NCI-H524 (cell line): Measurements from ENCODE around the gene CALHM1.
A peak's percentile ranks its signal among the peaks of the same experiment; 100 is the strongest.
"Not testable (repeated sequence)": the region's sequence is repeated elsewhere in the genome, so short reads cannot be mapped to it uniquely, and the experiment has no call there.

Experiments used
- DNase-seq, 2 experiments: peaks; one replicate each; lab custom pipeline; 2025; lab: John Stamatoyannopoulos, UW

Gene CALHM1

DNA sequence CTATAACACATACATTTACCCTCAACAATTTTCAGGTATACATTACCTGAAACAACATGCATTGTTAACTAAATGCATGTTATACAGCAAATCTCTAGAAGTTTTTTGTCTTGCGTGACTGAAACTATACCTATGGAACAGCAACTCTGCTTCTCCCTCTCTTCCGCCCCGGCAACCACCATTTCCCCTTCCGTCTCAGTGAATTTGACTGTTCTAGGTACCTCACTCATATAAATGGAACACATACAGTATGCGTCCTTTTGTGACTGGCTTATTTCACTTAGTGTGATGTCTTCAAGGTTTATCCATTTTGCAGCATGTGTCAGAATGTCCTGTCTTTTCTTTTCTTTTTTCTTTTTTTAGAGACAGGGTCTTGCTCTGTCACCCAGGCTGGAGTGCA, 29.1 kb downstream of the CALHM1 start:
- DNase-seq, result no peak

DNA sequence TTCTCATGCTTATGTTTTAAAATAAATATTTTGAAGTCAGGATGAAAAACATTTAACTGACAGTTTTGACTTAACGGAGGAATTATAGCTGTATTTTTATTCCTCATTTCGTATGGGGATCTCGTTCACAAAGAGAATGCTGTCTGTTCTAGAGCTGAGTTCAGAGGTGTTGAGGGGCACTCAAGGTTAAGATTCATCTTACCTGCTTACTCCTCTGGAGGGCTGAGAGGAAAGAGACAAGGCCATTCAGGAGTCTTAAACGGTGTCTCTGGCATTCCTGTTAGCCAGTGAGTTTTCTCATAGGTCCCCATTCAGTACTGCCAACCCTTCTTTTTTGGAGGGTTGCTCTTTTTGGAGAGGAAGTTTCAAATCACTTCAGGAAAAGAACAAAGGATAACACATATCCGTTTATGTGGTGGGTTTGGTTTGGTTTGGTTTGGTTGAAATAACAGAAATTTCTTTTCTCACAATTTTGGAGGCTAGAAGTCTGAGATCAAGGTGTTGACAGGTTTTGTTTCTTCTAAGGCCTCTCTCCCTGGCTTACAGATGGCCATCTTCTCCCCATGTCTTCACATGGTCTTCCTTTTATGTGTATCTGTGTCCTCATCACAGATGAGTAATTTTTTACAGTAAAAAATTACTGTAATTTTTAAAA, 29.6 kb downstream of the CALHM1 start:
- DNase-seq, result no peak

DNA sequence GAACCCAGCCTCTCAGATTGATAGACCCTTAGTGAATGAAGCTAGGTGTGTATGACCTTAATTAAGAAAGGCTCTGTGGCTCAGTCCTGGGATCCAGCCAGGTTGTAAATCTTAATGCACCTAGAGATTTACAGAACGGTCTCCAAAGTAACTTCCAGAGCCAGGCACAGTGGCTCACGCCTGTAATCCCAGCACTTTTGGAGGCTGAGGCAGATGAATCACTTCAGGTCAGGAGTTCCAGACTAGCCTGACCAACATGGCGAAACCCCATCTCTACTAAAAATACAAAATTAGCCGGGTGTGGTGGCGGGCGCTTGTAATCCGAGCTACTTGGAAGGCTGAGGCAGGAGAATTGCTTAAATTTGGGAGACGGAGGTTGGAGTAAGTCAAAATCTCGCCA, 30.8 kb downstream of the CALHM1 start:
- no peak for DNase-seq

DNA sequence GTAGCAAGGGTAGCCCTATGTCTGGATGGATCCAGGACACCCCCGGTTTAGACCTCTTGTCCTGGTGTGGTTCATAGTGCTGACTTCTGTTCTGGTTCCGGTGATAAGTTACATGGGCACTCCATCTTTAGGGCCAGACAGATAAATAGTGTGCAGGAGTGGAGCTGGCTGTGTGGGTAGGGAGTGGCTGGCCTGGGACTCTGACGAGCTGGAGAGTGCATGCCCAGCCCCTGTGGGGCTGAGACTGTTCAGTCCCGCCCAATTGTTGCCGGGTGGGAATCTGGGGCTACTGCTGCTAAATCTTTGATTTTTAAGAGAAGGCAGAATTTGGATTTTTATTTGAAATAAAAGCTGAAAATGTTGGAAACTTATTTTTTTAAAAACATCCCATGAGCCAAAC, 35.0 kb downstream of the CALHM1 start:
- no peak for DNase-seq

DNA sequence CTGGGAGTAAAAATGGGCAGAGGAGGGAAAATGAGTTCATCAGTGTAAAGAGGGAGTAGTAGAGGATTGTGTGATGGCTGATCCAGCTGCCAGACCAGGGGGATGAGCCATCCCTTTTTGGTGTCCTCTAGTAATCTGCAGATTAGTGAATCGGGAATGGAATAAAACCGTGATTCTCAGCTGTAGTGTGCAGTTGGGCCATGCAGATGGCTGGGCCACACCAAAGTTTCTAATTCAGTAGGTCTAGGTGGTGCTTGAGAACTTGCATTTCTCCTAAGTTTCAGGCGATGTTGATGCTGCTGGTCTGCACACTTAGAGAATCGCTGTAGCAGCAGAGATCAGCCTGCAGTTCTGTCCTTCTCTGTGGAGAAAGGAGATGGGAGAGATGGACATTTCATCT, 39.6 kb downstream of the CALHM1 start:
- DNase-seq, result no peak

DNA sequence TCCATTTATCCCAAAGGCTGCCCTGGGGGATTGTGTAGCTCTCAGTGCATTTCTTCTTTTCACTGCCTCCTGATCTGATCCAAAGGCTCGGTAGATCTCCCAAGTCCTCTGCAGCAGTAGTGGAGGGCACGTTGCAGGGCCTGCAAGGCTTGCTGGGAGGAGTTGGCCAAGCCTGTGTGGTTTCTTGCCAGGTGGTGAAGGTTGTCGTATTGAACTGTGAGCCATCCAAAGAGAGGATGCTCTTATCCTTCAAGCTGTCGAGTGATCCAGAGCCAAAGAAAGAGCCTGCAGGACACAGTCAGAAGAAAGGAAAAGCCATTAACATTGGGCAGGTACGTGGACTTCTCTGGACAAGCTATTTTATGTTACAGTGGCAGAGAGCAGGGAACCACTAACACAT, 41.1 kb downstream of the CALHM1 start:
- no peak for DNase-seq

DNA sequence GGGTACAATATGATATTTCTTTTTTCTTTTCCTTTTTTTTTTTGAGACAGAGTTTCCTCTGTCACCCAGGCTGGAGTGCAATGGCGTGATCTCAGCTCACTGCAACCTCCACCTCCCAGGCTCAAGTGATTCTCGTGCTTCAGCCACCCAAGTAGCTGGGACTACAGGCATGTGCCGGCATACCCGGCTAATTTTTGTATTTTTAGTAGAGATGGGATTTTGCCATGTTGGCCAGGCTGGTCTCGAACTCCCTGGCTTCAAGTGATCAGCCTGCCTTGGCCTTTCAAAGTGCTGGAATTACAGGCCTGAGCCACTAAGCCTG, 41.6 kb downstream of the CALHM1 start:
- DNase-seq, result not testable (repeated sequence)

DNA sequence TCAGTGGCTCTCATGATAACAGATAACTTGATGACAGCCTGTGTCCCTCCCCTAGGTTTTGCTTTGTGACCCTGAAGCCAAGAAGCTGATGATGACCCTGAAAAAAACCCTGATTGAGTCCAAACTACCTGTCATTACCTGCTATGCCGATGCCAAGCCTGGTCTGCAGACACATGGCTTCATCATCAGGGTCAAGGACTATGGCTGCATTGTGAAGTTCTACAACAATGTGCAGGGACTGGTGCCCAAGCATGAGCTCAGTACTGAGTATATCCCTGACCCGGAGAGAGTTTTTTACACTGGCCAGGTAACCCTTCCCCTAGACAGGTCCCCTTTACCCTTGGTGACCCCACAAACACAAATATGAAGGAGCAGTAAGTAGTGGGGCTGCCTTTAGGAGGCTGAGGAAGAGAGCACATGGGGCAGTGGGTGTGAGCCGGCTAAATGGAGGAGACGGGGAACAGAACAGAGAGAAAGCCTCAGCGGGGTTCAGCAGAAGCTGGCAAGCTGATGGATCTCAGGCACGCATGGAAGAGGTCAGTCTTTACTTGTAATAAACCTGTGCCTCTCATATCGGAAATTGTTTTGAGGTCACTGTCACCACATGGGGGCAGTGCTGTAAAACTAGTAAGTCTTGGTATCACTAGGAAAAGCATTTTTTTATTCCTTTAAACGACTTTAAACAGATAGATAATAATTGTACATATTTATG, 42.1 kb downstream of the CALHM1 start:
- DNase-seq, result peak; percentile 6 to 32

DNA sequence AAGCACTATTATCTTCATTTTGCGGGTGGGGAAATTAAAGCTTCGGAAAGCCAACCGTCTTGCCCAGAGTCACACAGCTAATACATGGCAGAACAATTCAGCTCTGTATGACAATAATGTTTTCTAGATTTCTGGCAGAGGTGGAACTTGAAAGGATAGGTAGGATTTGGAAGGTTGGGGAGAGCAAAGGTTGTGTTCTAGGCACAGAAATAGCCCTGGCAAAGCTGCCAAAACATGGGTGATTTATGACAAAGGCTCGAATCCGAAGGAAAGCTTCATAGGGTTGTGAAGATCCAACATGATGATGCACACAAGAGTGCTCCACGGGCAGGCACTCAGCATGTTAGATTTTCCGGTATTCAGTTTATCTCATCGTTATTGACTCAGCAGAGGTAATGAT, 43.1 kb downstream of the CALHM1 start:
- DNase-seq, result no peak

DNA sequence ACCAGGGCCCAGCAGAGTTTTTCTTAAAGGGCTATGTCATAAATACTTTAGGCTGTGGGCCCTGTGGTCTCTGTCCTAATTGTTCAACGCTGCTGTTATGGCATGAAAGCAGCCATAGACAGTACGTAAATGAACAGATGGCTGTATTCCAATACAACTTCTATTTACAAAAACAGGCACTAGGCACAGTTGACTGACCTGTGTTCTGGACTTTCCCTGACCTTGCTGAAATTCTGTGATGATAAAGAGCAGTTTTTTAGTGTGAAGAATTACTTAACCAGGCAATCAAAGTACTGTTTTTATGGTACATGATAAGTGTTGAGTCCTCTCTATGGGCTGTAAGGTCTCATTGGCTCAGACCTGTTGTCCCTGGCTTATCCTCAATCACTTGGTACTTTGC, 45.1 kb downstream of the CALHM1 start:
- no peak for DNase-seq
